ENCODE data around the gene TSPAN6. TPM values are rescaled to one million over a fixed set of nuclear protein-coding genes. Genes with fewer than 3 reads are reported as not detected.

The TSPAN6 gene
- total and polyA plus RNA-seq, 2 of the 4 experiments (the other 2 are of a cell fraction) = 16.1 to 20.1 TPM

GRCh38 chrX:100649550-100650356 lies 13.1 kb upstream of the TSPAN6 start:
- peak; percentile 90 for DNase-seq
- Histone ChIP-seq H2AK5ac (ENCODE audit: low read depth, low read length) (0 out of 2 replicates have a peak overlapping the region, but pooled peaks have one; percentile 40), H3K23ac (ENCODE audit: low read depth, low read length) (peak overlapping the region; percentile 79), H3K9me3 (ENCODE audit: control insufficient read depth, insufficient read depth, low read length) (no peaks in the 10 kb centered on the region), H3K79me1 (ENCODE audit: low read depth in 1 of 2, low read length in 2 of 2) (peaks cover 0 to 6% of the 10 kb centered on the region in 2 experiments; a peak in 2 of 4 replicates), H3K4me2 (ENCODE audit: low read depth, low read length) (peak overlapping the region; percentile 39), H2AFZ (replicated peaks; ENCODE audit: low read length, poor library complexity) (peak overlapping the region; percentile 82), H3K14ac (replicated peaks; ENCODE audit: low read depth, low read length) (peak overlapping the region; percentile 84), H3K9me1 (ENCODE audit: insufficient read depth, low read length) (peaks cover 8% of the 10 kb centered on the region), H2BK15ac (ENCODE audit: low read depth, low read length) (peak overlapping the region; percentile 83; the same call in 1 of the 3 replicates), H3K27ac (ENCODE audit: insufficient read depth, low read length) (peak overlapping the region; percentile 96), H2BK20ac (ENCODE audit: low read depth, low read length) (peak overlapping the region; percentile 91; the same call in 1 of the 2 replicates), H2BK120ac (ENCODE audit: low read depth, low read length) (peak overlapping the region; percentile 86), H4K5ac (ENCODE audit: low read depth, low read length) (peak overlapping the region; percentile 87), H3K36me3 (ENCODE audit: control insufficient read depth, insufficient read depth, low read length) (0 out of 2 replicates have a peak, but pooled peaks cover 1% of the 10 kb centered on the region), H3K27me3 (ENCODE audit: control insufficient read depth, insufficient read depth, low read length) (no peaks in the 10 kb centered on the region), H3K9ac (ENCODE audit: low read depth, low read length) (peak overlapping the region; percentile 2; the same call in 1 of the 2 replicates), H2AK9ac (replicated peaks; ENCODE audit: low read depth, low read length, poor library complexity) (no peak overlapping the region), H3K4ac (ENCODE audit: low read depth, low read length) (peak overlapping the region; percentile 90), H3K56ac (ENCODE audit: extremely low read depth, insufficient read depth, low read length) (peak overlapping the region; percentile 40; the same call in 1 of the 2 replicates), H3K4me3 (ENCODE audit: insufficient read depth, low read depth, low read length) (peak overlapping the region; percentile 2; the same call in 1 of the 2 replicates), H3K18ac (ENCODE audit: low read depth, low read length) (peak overlapping the region; percentile 70), H4K8ac (ENCODE audit: low read depth in 2 of 2, low read length in 2 of 2) (peak overlapping the region; percentile 57 to 89), H4K91ac (ENCODE audit: insufficient read depth, low read depth, low read length) (peak overlapping the region; percentile 82), H3K4me1 (ENCODE audit: control insufficient read depth, insufficient read depth, low read length) (peaks cover 20% of the 10 kb centered on the region), H2BK5ac (ENCODE audit: low read depth, low read length, poor library complexity, severe bottlenecking) (peak overlapping the region; percentile 93), H4K20me1 (ENCODE audit: insufficient read depth, low read length) (no peaks in the 10 kb centered on the region)
- dilution Hi-C loops (cut with HindIII; ENCODE audit: low sequenced_read_pairs, unreplicated experiment) = no loop called here
- ATAC-seq (ENCODE audit: low read depth) = peak; percentile 88
- ChIA-PET POLR2A (ENCODE audit: unreplicated experiment) (interaction anchor here (0.5 to 1.1 kb wide), 2 partner anchors 10 to 13 kb away, joined by 3 to 12 read pairs; partner anchors contain the start of gene TSPAN6), CTCF (interaction anchor here (1.0 to 1.8 kb wide), 4 partner anchors 13 to 35 kb away, joined by 3 to 8 read pairs (median 5); no protein-coding TSS in a partner anchor)
- no CpG with 5 or more reads among the region's 12 CpGs for WGBS, 2 experiments (ENCODE audit: extremely low coverage in 2 of 2, insufficient read length in 1 of 2)
- intact Hi-C loops (cut with micrococcal nuclease) = no loop called here
- BruUV-seq (replicated peaks) = no TSS peak
- in situ Hi-C loops (cut with MboI; ENCODE audit: low sequenced_read_pairs) = no loop called here
- TF ChIP-seq CTCF (conservative IDR thresholded peaks at IDR 0.05; ENCODE audit: low read depth, low read length) (no peak), CEBPB (IDR thresholded peaks at IDR 0.05; ENCODE audit: low read depth, low read length) (peak; percentile 94), RFX5 (IDR thresholded peaks at IDR 0.05; ENCODE audit: low read depth, low read length) (no peak), RCOR1 (IDR thresholded peaks at IDR 0.05; ENCODE audit: insufficient replicate concordance, low read length) (no peak), BHLHE40 (IDR thresholded peaks at IDR 0.05; ENCODE audit: low read depth, low read length) (no peak), MAZ (IDR thresholded peaks at IDR 0.05; ENCODE audit: borderline replicate concordance, low read depth, low read length) (peak; percentile 48; the same call in 1 of the 2 replicates), RAD21 (IDR thresholded peaks at IDR 0.05; ENCODE audit: low read length) (no peak), CHD1 (IDR thresholded peaks at IDR 0.05; ENCODE audit: low read depth, low read length) (no peak), ELK1 (IDR thresholded peaks at IDR 0.05; ENCODE audit: borderline replicate concordance, low read depth, low read length) (no peak), MAFK (IDR thresholded peaks at IDR 0.05; ENCODE audit: low read depth, low read length) (no peak), POLR2A (IDR thresholded peaks at IDR 0.05; ENCODE audit: low read depth, low read length) (peak; percentile 61; the same call in 1 of the 2 replicates), FOS (IDR thresholded peaks at IDR 0.05; ENCODE audit: low read depth, low read length) (no peak), USF2 (IDR thresholded peaks at IDR 0.05; ENCODE audit: low read depth, low read length) (peak; percentile 41; the same call in 1 of the 2 replicates)

All from IMR-90 (cell line).